AG04449 (cell line): Measurements from ENCODE around the gene TXNL4A.

ENCODE experiments used
- CTCF ChIA-PET: fragments of 350-600 bp; formaldehyde crosslinking; extraction: SDS; loops from one replicate; lab custom pipeline; 2021; ENCODE audit warnings: antibody characterized with exemption; lab: Yijun Ruan, JAX
- POLR2A ChIA-PET: fragments of 400-600, 350-600 bp; formaldehyde crosslinking; extraction: SDS; loops from one replicate; lab custom pipeline; 2020; ENCODE audit warnings: antibody characterized with exemption, inconsistent platforms; lab: Yijun Ruan, JAX
- DNase-seq: peaks from one replicate; pipeline ENCODE4 v3.0.0-alpha.2; 2010; ENCODE audit warnings: low read depth, low spot score
- H3K4me3 ChIP-seq: 2 replicates; pipeline ENCODE4 v1.5.1; 2011; ENCODE audit warnings: low read depth, mild to moderate bottlenecking, control low read depth, low read length
- TF ChIP-seq, protein P1 (sequence below): IDR thresholded peaks from one replicate; pipeline ENCODE4 v1.5.1; 2011; ENCODE audit warnings: mild to moderate bottlenecking, moderate library complexity, low read length, control low read depth, inconsistent platforms; ENCODE audit not compliant: insufficient read depth; ENCODE audit errors: missing control alignments

The TXNL4A gene

DNA sequence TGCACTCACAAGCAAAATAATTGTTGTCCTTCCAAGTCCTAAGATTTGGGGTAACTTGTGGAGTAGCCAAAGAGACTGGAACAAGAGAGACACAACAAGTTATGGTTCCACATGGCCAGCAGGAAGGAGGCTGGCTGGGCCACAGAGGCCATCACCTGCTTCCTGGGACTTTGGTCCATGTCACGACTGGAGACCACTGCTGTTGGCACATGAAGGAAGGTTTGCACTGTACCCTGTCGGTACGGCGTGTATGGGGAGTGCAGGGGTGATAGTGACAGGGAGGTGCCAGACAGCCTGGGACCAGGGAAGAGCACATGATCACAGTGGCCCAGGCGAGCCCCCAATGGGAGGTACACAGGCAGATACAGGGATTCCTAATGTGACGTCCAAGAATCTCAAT is 52.4 kb downstream of the TXNL4A start:
- no peak for DNase-seq
- H3K4me3 ChIP-seq, result no peak overlapping the region
- TF ChIP-seq, protein P1, sequence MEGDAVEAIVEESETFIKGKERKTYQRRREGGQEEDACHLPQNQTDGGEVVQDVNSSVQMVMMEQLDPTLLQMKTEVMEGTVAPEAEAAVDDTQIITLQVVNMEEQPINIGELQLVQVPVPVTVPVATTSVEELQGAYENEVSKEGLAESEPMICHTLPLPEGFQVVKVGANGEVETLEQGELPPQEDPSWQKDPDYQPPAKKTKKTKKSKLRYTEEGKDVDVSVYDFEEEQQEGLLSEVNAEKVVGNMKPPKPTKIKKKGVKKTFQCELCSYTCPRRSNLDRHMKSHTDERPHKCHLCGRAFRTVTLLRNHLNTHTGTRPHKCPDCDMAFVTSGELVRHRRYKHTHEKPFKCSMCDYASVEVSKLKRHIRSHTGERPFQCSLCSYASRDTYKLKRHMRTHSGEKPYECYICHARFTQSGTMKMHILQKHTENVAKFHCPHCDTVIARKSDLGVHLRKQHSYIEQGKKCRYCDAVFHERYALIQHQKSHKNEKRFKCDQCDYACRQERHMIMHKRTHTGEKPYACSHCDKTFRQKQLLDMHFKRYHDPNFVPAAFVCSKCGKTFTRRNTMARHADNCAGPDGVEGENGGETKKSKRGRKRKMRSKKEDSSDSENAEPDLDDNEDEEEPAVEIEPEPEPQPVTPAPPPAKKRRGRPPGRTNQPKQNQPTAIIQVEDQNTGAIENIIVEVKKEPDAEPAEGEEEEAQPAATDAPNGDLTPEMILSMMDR, result no peak
- CTCF ChIA-PET, result interaction anchor here (2.0 kb wide), 1 partner anchor 222 kb away, joined by 5 read pairs; no protein-coding TSS in a partner anchor
- POLR2A ChIA-PET, result no interaction called here

DNA sequence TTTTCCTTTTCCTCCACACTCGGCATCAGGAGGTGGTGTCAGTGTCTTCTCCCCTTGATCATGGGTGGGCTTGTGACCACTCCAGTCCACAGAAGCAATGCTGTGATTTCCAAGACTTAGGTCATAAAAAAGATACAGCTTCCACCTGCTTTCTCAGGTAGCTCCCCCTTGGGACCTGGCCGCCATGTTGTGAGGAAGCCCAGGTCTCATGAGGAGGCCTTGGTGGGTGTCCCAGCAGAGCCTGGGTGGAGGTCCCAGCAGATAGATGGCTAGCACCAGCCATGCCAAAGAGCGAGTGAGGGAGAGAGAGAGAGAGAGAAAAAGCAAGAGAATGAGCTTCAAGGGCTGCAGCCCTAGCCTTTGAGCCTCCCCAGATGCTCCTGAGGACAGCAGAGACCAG is 52.9 kb downstream of the TXNL4A start:
- H3K4me3 ChIP-seq, result no peak overlapping the region
- TF ChIP-seq, protein P1, result no peak
- ChIA-PET POLR2A (no interaction called here), CTCF (interaction anchor here (1.5 to 2.0 kb wide), 2 partner anchors 10 to 222 kb away, joined by 5 read pairs; no protein-coding TSS in a partner anchor)
- no peak for DNase-seq

DNA sequence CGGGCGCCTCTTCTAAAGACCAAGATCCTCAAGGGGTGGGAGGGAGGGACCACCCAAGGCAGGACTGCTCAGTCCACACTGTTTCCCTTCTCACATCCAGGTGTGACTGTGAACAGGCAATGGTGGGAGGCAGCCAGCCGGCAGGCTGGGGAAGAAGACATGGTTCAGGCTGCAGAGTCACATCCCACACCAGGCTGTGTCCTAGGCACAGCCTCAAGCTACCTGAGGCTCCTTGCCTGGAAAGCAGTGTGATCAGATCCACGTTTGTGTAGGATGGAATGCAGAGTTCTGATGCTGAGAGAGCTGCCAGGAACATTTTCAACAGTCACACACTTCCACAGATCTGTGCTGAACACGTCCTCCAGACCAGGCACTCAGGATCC is 53.3 kb downstream of the TXNL4A start:
- ChIA-PET CTCF (interaction anchor here (1.5 to 2.0 kb wide), 3 partner anchors 10 to 223 kb away, joined by 5 to 8 read pairs (median 5); no protein-coding TSS in a partner anchor), POLR2A (no interaction called here)
- H3K4me3 ChIP-seq, result no peak overlapping the region
- TF ChIP-seq, protein P1, result no peak
- no peak for DNase-seq

DNA sequence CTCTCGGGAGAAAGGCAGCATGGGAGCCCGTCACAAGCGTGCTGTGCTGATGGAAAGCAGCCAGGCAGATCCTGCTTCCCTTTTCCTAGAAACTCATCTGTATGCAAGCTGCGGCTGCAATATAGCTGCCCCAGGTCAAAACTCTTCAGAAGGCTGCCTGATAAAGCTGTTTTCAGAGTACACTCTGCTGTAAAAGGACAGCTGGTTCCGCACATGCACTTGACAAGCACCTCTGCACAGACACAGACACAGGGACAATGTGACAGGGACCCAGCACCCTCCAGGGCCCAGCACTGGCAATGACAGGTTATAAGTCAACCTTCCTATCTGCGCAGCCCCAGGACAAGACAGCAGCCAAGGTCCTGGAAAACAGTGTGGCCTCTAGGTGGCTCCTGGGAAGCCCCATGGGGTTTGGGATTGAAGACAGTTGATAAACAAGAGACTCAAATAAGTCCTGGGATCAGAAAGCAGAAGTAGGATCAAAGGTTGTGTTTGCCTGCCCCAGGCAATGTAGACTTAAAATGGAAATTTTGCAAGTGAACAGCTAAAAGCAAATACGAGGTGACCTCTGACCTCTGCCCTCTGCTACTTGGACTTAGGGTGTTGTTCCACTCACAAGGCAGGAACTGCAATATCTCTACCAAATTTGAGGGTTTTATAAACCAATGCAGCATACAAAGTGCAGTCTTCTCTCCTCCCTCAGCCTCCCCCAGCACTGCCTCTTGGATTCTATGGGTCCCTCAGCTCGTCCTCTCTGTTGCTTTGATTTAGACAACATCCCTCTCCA is 53.9 kb downstream of the TXNL4A start:
- no peak overlapping the region for H3K4me3 ChIP-seq
- ChIA-PET CTCF (interaction anchor here (0.7 to 2.0 kb wide), 11 partner anchors 9 to 322 kb away, joined by 3 to 8 read pairs (median 3); partner anchors contain the start of gene PARD6G), POLR2A (no interaction called here)
- TF ChIP-seq, protein P1, result no peak
- DNase-seq, result no peak

DNA sequence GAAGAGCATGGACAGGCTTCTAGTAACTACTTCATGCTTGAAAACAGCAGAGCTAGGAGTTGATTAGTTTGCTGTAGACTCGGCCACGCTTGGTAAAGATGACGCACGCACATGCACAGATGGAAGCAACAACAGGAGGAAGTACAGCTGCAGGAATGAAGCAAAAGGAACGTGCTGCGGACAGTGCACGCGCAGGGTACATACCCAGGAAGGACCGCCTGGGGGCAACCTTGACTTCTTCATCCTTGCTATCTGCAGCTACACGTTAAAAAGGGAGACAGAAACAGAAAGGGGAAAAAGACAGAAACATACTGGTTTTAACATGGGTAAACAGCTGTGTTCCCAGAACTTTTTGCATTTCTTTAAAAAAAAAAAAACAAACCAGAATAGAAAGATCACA is 54.6 kb downstream of the TXNL4A start:
- POLR2A ChIA-PET, result no interaction called here

DNA sequence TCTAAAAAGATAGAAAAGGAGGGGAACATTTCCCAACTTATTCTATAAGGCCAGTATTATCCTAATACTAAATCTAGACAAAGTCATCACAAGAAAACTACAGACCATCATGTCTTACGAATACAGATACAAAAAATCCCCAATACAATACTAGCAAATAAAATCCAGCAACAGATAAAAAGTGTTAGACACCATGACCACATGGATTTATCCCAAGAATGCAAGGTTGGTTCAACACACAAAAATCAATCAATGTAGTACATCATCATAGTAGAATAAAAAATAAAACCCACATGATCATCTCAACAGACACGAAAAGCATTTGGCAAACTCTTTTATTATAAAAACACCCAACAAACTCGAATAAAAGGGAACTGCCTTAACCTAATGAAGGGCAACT is 55.5 kb downstream of the TXNL4A start:
- POLR2A ChIA-PET, result no interaction called here
- DNase-seq, result no peak
- TF ChIP-seq, protein P1, result no peak
- H3K4me3 ChIP-seq, result no peak overlapping the region
- CTCF ChIA-PET, result no interaction called here

More for the DNA sequence above, 54.6 kb downstream of the TXNL4A start:
- CTCF ChIA-PET, result interaction anchor here (0.7 to 2.0 kb wide), 10 partner anchors 9 to 323 kb away, joined by 3 to 8 read pairs (median 3); partner anchors contain the start of gene PARD6G
- H3K4me3 ChIP-seq, result no peak overlapping the region
- peak; percentile 46 for DNase-seq
- TF ChIP-seq, protein P1, result peak; percentile 65
